HG02571 (cell line): Measurements from ENCODE around the gene SLC24A4.
A peak's percentile ranks its signal among the peaks of the same experiment; 100 is the strongest.
"Not testable (repeated sequence)": the region's sequence is repeated elsewhere in the genome, so short reads cannot be mapped to it uniquely, and the experiment has no call there.

Source experiments
- ATAC-seq: cut with Tn5 transposase; IDR thresholded peaks from one replicate; pipeline ENCODE4 v1.9.1; 2021; ENCODE audit warnings: mild to moderate bottlenecking, moderate library complexity; ENCODE audit not compliant: unreplicated experiment

The SLC24A4 gene

DNA sequence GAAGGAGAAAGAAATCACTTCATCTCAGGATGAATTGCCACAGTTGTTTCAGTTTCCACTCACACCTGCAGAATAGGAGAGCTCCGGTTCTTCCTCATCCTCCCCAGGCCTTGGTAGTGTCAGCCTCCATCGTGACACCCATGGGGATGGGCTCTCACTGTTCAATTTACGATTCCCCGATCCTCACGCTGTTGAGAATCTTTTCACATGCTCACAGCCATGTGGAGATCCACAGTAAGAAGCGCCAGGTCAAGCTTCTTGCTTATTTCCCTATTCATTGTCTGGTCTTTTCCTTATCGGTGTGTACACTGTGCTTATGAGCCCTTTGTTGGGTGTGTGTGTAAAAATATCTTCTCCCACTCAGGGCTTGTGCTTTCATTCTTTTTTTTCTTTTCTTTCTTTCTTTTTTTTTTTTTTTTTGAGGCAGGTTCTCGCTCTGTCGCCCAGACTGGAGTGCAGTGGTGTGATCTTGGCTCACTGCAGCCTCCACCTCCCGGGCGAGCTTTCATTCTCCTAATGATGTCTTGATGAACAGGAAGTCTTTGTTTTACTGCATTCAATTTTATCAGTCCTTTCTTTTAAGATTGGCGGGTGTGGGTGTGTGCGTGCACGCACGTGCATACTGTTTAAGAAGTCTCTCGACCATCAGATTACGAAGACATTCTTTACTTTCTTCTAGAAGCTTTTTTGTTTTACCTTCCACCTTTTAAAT is 212.1 kb downstream of the SLC24A4 start:
- no peak for ATAC-seq

DNA sequence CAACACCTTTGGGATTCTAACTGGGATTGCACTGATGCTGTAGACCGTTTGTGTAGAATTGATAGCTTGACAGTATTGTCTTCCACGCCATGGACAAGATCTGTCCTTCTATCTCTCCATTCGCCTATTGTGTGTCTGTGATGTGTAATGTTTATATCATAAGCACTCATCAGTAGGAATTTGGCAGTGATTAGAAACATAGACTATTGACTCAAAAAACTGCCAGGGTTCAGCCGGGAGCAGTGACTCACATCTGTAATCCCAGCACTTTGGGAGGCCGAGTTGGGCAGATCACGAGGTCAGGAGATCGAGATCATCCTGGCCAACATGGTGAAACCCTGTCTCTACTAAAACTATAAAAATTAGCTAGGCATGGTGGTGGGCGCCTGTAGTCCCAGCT is 213.3 kb downstream of the SLC24A4 start:
- not testable (repeated sequence) for ATAC-seq

DNA sequence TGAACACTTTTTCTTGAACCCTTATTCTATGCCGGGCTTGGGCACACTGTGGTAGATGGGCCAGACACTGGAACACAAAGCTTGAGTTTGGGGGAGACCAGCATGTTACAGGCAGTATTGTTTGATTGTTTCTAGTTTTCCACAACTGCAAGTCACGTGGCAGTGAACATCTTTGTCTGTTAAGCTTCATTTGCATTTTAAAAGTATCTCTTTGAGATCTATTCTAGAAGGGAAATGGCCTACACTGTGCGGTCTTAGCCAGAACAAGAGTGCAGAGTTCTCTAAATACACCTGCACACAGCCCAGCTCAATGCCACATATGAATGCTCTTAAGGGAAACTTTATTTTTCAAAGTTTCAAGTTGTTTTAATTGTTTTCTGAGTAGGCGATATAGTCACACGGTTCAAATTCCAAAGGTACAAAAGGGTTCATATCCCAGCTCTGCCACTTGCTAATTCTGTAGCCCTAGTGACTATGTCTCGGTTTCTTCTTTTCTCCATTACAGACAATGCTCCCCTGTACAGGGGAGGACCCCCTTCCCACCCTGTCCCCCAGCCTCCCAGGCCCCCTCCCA is 215.5 kb downstream of the SLC24A4 start:
- ATAC-seq: peak; percentile 78

DNA sequence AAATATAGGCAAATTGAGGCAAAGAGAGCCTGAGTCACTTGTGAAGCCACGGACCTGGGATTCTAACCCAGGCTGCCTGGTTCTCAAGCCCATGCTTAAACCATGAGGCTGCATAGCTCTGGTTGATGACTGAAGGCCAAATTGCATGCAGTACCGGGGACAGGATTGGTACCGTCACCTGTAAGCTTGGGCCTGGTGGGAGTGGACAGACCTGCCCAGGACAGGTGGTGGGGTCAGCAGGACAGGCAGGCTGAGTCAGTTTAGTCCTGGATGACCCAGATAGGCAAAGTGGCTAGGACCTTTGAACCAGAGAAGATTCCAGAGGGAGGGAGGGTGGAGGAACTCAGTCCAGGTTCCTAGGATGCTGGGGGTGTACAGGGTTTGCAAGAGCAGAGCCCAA is 216.5 kb downstream of the SLC24A4 start:
- no peak for ATAC-seq

DNA sequence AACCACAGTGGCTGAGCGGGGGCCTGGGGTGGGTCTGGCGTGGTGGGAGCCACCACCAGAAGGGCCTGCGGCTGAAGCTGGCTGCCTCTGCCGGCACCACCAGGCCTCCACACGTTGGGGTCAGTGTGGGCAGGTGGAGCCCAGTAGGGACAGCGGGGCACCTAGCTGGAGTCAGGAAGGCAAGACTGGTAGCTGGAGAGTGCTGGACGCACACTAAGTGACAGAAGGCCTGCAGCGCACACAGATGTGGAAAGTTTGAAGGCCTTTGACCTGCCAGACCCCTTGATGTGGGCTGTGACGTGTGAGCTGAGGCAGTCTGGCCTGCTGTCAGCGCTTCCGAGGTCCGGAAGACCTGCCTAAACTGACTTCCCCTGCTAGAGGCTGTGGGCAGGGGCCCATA is 216.9 kb downstream of the SLC24A4 start:
- ATAC-seq: no peak

DNA sequence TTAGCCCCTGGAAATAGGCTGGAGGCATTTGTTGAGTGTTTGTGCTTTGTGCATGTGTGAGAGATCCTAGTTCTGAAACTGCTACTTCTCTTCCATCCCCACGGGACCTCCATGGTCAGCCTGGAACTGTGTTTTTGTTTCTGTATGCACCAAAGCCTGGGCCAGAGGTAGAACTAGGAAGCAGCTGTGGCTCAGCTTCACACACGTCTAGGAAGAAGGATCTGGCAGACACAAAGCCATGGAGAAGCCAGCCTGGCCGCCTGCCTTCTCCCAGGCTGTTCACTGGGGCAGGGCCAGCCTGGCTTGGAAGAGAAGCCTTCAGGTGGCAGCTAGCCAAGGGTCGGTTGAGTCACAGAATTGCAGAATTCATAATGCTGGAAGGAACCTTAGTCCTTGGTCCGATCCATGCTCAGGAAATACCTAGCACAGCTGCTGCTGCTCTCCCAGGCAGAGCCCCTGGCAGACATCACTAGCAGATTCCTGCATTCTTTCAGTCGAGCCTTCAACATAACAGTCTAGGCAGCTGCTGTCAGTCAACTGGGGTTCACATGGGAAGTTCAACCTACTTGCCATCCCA is 217.6 kb downstream of the SLC24A4 start:
- no peak for ATAC-seq

DNA sequence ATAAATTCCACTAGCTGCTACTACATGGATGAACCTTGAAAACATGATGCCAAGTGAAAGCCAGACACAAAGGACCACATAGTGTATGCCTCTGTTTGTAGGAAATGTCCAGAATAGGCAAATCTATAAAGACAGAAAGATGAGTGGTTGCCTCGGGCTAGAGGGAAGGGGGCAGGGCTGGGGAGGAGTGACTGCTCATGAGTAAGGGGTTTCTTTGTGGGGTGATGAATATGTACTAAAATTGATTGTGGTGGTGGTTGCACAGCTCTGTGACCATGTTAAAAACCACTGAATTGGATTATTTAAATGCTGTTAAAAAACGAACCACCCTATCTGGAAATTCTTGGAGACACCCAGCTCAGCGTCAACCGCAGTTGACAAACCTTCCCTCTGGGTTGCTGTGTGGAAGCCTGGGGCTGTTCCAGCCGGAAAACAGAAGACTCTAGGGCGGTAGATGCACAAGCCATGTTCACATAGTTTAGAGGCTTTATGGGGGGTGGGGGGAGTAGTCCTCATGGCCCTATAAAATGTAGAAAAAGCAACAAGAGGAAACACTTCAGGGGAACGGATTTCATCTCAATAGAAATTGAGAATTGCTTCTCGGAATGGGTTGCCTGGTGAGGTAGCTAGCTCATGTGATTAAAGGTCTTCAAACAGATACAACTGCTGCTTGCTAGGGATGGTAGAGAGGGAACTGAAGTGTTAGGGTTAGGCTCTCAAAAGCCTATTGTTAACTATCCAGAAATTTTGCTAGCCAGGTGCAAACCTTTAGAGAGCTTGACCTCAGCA is 220.0 kb downstream of the SLC24A4 start:
- no peak for ATAC-seq

DNA sequence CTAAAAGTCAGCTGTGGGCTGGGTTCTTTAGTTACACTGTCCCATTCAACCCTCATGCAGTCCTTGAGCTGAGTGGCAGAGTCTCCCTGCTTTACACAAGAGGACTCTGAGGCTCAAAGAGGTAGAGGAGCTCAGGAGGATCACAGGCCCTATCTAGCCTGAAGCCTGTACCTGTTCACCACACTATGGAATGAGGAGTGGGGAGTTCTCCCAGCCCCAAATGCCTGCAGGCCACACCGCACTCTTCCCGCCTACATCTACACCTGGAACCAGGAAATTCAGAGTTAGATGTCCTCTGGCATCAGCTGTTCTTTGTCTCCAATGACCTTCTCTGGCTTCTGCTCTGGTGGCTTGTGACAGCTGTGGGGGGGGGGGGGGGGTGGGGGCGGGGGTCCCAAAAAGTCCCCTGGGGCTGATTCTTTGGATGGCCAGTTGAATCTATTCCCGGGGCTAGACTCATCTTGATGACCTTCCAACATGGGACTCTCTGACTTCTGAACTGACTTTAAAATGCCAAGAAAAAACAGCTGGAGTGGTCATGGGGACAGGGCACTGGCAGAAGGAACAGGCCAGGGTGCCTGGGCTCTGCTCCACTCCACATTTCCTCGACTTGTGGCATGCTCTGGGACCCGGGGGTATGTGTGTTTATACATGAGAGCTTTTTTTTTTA is 221.2 kb downstream of the SLC24A4 start:
- ATAC-seq: no peak

DNA sequence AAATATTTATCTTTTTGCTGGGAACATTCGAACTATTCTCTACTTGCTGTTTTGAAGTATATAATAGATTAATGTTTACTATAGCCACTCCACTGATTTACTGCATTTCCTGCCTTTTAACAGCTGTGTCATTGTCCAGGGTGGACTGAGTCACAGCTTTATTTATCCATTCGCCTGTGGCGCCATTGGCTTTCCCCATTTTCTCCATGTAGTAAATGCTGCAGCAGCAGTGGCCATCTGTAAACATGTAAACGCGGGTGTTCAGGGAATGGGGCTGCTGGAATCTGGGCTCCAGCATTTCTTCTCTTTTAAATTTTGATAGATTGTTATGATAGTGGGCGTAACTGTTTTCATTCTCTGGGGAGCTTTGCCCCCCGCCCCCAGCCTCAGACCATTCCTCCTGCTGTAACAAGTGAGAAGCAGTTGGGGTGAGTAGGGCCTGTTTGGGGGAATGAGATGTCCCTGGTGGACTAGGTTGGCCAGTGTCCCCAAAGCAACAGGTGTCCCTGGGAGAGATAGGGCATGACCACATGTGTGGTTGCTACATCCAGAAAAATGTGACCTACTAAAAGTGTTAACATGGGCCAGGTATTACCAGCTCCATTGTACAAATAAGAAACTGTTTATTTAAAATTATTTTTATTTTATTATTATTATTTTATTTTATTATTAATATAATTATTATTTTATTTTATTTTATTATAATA is 223.5 kb downstream of the SLC24A4 start:
- no peak for ATAC-seq

DNA sequence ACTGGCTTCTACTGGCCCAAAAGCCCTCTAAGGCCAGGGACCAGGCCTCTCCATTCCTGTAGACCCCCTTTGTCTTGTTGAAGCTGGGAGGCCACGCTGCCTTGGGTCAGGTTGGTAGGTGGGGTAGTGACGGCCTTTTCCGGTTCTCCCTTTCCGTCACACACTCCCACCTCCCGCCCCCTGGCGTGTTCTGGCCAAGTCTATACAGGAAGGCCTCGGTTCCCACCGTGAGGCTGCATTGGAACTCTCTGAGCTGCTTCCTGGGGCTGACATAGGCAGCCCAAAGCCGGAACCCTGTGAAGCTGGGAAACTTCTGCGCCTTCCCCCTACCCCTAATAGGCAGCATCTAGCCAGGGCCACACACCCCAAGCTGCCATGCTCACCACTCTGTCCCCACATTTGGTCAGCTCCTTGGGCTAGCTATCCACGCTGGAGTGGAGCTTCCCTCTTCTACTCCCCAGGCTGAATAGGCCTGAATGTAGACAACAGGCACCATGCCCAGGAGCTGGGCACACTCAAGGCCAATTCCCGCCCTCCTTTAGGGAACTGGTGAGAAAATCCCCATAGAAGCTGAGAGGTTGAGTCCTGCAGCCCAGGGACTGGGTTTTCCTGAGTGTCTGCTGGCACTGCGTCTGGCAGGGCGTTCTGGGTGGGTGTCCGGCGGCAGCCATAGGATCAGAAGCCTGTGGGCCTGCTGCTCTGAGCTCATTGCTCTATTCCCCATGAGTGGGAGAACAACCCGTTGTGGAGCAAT is 226.3 kb downstream of the SLC24A4 start:
- ATAC-seq: no peak

DNA sequence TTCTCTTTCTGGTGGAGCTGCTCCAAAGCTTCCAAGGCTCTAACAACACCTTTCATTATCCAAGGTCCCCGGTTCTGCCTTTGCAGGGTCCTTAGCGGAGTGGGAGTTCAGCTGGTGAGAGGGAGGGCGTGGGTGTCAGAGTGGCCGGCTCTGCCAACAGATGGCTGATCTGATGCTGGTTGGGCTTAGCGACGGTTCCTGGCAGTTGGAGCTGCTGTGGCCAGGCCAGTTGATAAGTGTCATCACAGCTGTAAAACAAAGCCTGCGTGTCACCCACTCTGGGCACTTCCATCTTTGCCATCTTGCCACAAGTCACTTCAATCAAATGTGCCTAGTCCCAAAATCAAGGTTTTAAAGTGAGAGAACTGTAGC is 226.9 kb downstream of the SLC24A4 start:
- no peak for ATAC-seq
